ENCODE data around the gene AMER3.

The AMER3 gene

GRCh38 chr2:130756053-130756873 is 923 bp downstream of the AMER3 start:
- peak in 1 of 2 donors; percentile 19 for DNase-seq

- no peak for DNase-seq
These were observed 1.7 kb downstream of the AMER3 start for GRCh38 chr2:130756874-130757668.

GRCh38 chr2:130759906-130760753 is 4.8 kb downstream of the AMER3 start:
- DNase-seq = no peak

GRCh38 chr2:130760754-130761751 is 5.7 kb downstream of the AMER3 start:
- DNase-seq = no peak

- DNase-seq = no peak
These were observed 6.9 kb downstream of the AMER3 start for GRCh38 chr2:130762031-130762909.

- no peak for DNase-seq
These were observed 7.6 kb downstream of the AMER3 start for GRCh38 chr2:130762910-130763385.

- no peak for DNase-seq
These were observed 8.1 kb downstream of the AMER3 start for GRCh38 chr2:130763405-130763804.

- DNase-seq = no peak
These were observed 8.9 kb downstream of the AMER3 start for GRCh38 chr2:130764035-130764820.

- DNase-seq = no peak
These were observed 9.4 kb downstream of the AMER3 start for GRCh38 chr2:130764821-130765115.

- no peak for DNase-seq
These were observed 10.1 kb downstream of the AMER3 start for GRCh38 chr2:130765464-130765863.

- no peak for DNase-seq
These were observed 10.7 kb downstream of the AMER3 start for GRCh38 chr2:130766037-130766436.

GRCh38 chr2:130766711-130767407 is 11.5 kb downstream of the AMER3 start:
- no peak for DNase-seq

- no peak for DNase-seq
These were observed 12.1 kb downstream of the AMER3 start for GRCh38 chr2:130767408-130767775.

GRCh38 chr2:130768191-130768855 is 13.0 kb downstream of the AMER3 start:
- DNase-seq = no peak

- no peak for DNase-seq
These were observed 14.1 kb downstream of the AMER3 start for GRCh38 chr2:130769343-130769907.

GRCh38 chr2:130776550-130776949 is 21.2 kb downstream of the AMER3 start:
- no peak for DNase-seq

- DNase-seq = no peak
These were observed 23.4 kb downstream of the AMER3 start for GRCh38 chr2:130778781-130779180.

- DNase-seq = no peak
These were observed 30.2 kb downstream of the AMER3 start for GRCh38 chr2:130785466-130786055.
